GM04504 (cell line): ENCODE data around the gene KLRC4.
"Not testable (repeated sequence)": the region's sequence is repeated elsewhere in the genome, so short reads cannot be mapped to it uniquely, and the experiment has no call there.

ENCODE experiments used
- DNase-seq: peaks from one replicate; pipeline ENCODE4 v3.0.0-alpha.2; 2012; ENCODE audit warnings: low read depth

The KLRC4 gene

GRCh38 chr12:10409392-10409791 is at the start of gene KLRC4:
Gene KLRC4 (minus strand): TSS chr12:10409757. CDS start chr12:10409575, 182 bp downstream.
- DNase-seq = no peak

- no peak for DNase-seq
Measured at GRCh38 chr12:10457760-10458159, 48.2 kb upstream of the KLRC4 start.

GRCh38 chr12:10456856-10457255 is 47.3 kb upstream of the KLRC4 start:
- no peak for DNase-seq

- no peak for DNase-seq
Measured at GRCh38 chr12:10455766-10456165, 46.2 kb upstream of the KLRC4 start.

- no peak for DNase-seq
Measured at GRCh38 chr12:10454531-10454930, 45.0 kb upstream of the KLRC4 start.

GRCh38 chr12:10453156-10453555 is 43.6 kb upstream of the KLRC4 start, which contains the start of gene KLRC1:
Gene KLRC1 (minus strand): TSS chr12:10453377. CDS start chr12:10451156, 2,221 bp downstream.
- DNase-seq = no peak

- DNase-seq = no peak
Measured at GRCh38 chr12:10448236-10448635, 38.7 kb upstream of the KLRC4 start.

GRCh38 chr12:10446052-10446451 is 36.5 kb upstream of the KLRC4 start:
- not testable (repeated sequence) for DNase-seq

GRCh38 chr12:10441144-10441543 is 31.6 kb upstream of the KLRC4 start:
- not testable (repeated sequence) for DNase-seq

- DNase-seq = not testable (repeated sequence)
Measured at GRCh38 chr12:10439608-10440274, 30.2 kb upstream of the KLRC4 start.

- not testable (repeated sequence) for DNase-seq
Measured at GRCh38 chr12:10437601-10438000, 28.0 kb upstream of the KLRC4 start.

GRCh38 chr12:10435816-10436215 is 26.3 kb upstream of the KLRC4 start, which contains the start of gene KLRC2:
Gene KLRC2 (minus strand): TSS chr12:10436010. CDS start chr12:10435986, 24 bp downstream.
- not testable (repeated sequence) for DNase-seq

- DNase-seq = not testable (repeated sequence)
Measured at GRCh38 chr12:10430623-10431022, 21.1 kb upstream of the KLRC4 start.

- DNase-seq = not testable (repeated sequence)
Measured at GRCh38 chr12:10425938-10426337, 16.4 kb upstream of the KLRC4 start.

- not testable (repeated sequence) for DNase-seq
Measured at GRCh38 chr12:10424260-10424899, 14.8 kb upstream of the KLRC4 start.

GRCh38 chr12:10422159-10422558 is 12.6 kb upstream of the KLRC4 start:
- not testable (repeated sequence) for DNase-seq

GRCh38 chr12:10420334-10420733 is 10.8 kb upstream of the KLRC4 start, which contains the start of gene KLRC3:
Gene KLRC3 (minus strand): TSS chr12:10420595. CDS start chr12:10420550, 45 bp downstream.
- DNase-seq = not testable (repeated sequence)

- no peak for DNase-seq
Measured at GRCh38 chr12:10408842-10409241, 715 bp downstream of the KLRC4 start.

- no peak for DNase-seq
Measured at GRCh38 chr12:10406725-10407124, 2.8 kb downstream of the KLRC4 start.

GRCh38 chr12:10405294-10405693 is 4.3 kb downstream of the KLRC4 start:
- DNase-seq = no peak

- DNase-seq = no peak
Measured at GRCh38 chr12:10404798-10405197, 4.8 kb downstream of the KLRC4 start.

GRCh38 chr12:10400829-10401228 is 8.7 kb downstream of the KLRC4 start:
- no peak for DNase-seq

- no peak for DNase-seq
Measured at GRCh38 chr12:10398168-10398567, 11.4 kb downstream of the KLRC4 start.
